ENCODE data around the gene PREP.

- TF ChIP-seq POLR2A (IDR thresholded peaks at IDR 0.05; ENCODE audit: low read length) (no peak), GATA1 (IDR thresholded peaks at IDR 0.05; ENCODE audit: low read depth, low read length) (no peak)
These were observed 50.8 kb downstream of the PREP start for GRCh38 chr6:105352037-105352617.
